Measurements from ENCODE around the gene DMXL1.

- no peak for TF ChIP-seq EZH2 (IDR thresholded peaks at IDR 0.05; ENCODE audit: insufficient read depth, poor library complexity, severe bottlenecking)
- TF ChIP-seq EZH2phosphoT487 (IDR thresholded peaks at IDR 0.05; ENCODE audit: insufficient read depth, low read depth), result no peak
These were observed 199.3 kb downstream of the DMXL1 start for GRCh38 chr5:119270121-119270565.

All from GM23248 (cell line).